ENCODE data around the gene TFCP2.

DNA sequence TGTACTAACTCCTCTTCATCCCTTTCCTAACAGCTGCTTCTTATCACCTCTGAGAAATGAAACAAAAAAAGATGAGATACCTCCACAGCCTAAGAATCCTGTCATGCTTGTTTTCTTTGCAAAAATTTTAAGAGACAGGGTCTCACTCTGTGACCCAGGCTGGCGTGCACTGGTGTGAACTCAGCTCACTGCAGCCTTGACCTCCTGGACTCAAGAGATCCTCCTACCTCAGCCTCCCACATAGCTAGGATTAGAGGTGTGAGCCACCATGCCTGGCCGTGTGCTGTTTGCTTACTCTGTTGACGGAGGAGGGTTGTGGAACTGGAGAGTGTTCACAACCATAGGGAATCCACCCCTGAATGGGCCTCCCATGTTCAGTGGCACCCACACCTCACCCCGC, 105.7 kb downstream of the TFCP2 start:
- TF ChIP-seq EP300 (IDR thresholded peaks at IDR 0.05; ENCODE audit: borderline replicate concordance): no peak
- TF ChIP-seq TEAD4 (IDR thresholded peaks at IDR 0.05): no peak
- no peak for TF ChIP-seq MAX (IDR thresholded peaks at IDR 0.05)
- TF ChIP-seq NFIC (IDR thresholded peaks at IDR 0.05): no peak
- no peak for TF ChIP-seq ZBTB7A (IDR thresholded peaks at IDR 0.05; ENCODE audit: low read depth)
- TF ChIP-seq YY1 (IDR thresholded peaks at IDR 0.05; ENCODE audit: low read depth): no peak
- no peak for TF ChIP-seq RAD21 (IDR thresholded peaks at IDR 0.05; ENCODE audit: low read depth)

Data from Ishikawa (cell line).